ENCODE results near the gene AGPS. TPM values are rescaled to one million over a fixed set of nuclear protein-coding genes. Genes with fewer than 3 reads are reported as not detected.

AGPS gene
- total and polyA plus RNA-seq, 4 experiments from 2014 or later: 13.8 to 29.7 (median 22.9) TPM

GRCh38 chr2:177589186-177589585 lies 196.6 kb downstream of the AGPS start:
- ChIA-PET CTCF (ENCODE audit: partially characterized antibody) (no interaction called here), POLR2A (ENCODE audit: partially characterized antibody) (no interaction called here)
- Histone ChIP-seq H3K27ac (ENCODE audit: low read depth, low read length) (no peak overlapping the region), H3K4me3 (ENCODE audit: low read length in 2 of 2) (no peak overlapping the region), H3K9me3 (ENCODE audit: control insufficient read depth in 1 of 2, low read length in 2 of 2) (no peaks in the 10 kb centered on the region), H3K4me1 (ENCODE audit: insufficient read depth, low read length) (no peaks in the 10 kb centered on the region), H3K27me3 (ENCODE audit: insufficient read depth, low read length) (no peaks in the 10 kb centered on the region), H3K36me3 (ENCODE audit: insufficient read depth, low read length) (no peaks in the 10 kb centered on the region)
- H3K4me1 Mint-ChIP-seq: no peaks in the 10 kb centered on the region
- intact Hi-C loops (cut with micrococcal nuclease): no loop called here
- H3K36me3 Mint-ChIP-seq: no peaks in the 10 kb centered on the region
- H3K9me3 Mint-ChIP-seq: no peaks in the 10 kb centered on the region
- no peak overlapping the region for H3K4me3 Mint-ChIP-seq
- H3K27ac Mint-ChIP-seq: no peak overlapping the region
- H3K27me3 Mint-ChIP-seq: peaks cover 3 to 14% of the 10 kb centered on the region in 2 donors
- DNase-seq: no peak

DNA sequence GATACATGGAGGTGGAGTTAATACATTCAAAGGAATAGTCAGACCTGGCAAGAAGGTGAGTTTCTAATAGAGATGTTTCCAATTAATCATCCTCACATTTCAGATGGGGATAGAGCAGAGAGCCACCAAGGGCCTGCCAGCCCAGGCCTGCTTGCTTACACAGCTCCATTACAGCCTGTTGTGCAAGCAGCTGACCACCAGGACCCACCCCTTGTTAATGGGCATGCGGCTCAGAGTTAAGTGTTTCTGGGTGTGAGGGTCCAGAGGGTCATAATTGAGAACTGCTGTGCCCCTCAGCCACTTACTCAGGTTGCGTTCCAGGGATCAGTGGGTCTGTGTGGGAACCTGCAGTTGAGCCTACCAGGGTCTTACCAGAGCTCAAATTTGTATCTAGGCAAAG lies 199.8 kb downstream of the AGPS start:
- no peak overlapping the region for H3K4me3 Mint-ChIP-seq
- no peaks in the 10 kb centered on the region for H3K4me1 ChIP-seq (ENCODE audit: insufficient read depth, low read length)
- H3K27me3 Mint-ChIP-seq: peaks cover 3 to 14% of the 10 kb centered on the region in 2 donors
- no peaks in the 10 kb centered on the region for H3K36me3 ChIP-seq (ENCODE audit: insufficient read depth, low read length)
- no peak overlapping the region for H3K4me3 ChIP-seq (ENCODE audit: low read length in 2 of 2)
- ChIA-PET CTCF (ENCODE audit: partially characterized antibody) (interaction anchor here (1.0 kb wide), 1 partner anchor 12 kb away, joined by 3 read pairs; no protein-coding TSS in a partner anchor), POLR2A (ENCODE audit: partially characterized antibody) (no interaction called here)
- no peaks in the 10 kb centered on the region for H3K4me1 Mint-ChIP-seq
- H3K9me3 ChIP-seq (ENCODE audit: control insufficient read depth in 1 of 2, low read length in 2 of 2): no peaks in the 10 kb centered on the region
- H3K9me3 Mint-ChIP-seq: no peaks in the 10 kb centered on the region
- H3K27ac Mint-ChIP-seq: no peak overlapping the region
- no peak for DNase-seq
- H3K27ac ChIP-seq (ENCODE audit: low read depth, low read length): no peak overlapping the region
- no peaks in the 10 kb centered on the region for H3K36me3 Mint-ChIP-seq
- intact Hi-C loops (cut with micrococcal nuclease): no loop called here
- H3K27me3 ChIP-seq (ENCODE audit: insufficient read depth, low read length): no peaks in the 10 kb centered on the region

- H3K4me3 ChIP-seq (ENCODE audit: low read length in 2 of 2): no peak overlapping the region
- no peaks in the 10 kb centered on the region for H3K36me3 ChIP-seq (ENCODE audit: insufficient read depth, low read length)
- no peaks in the 10 kb centered on the region for H3K36me3 Mint-ChIP-seq
- peaks cover 5 to 18% of the 10 kb centered on the region in 2 donors for H3K27me3 Mint-ChIP-seq
- no peak overlapping the region for H3K27ac Mint-ChIP-seq
- H3K4me3 Mint-ChIP-seq: no peak overlapping the region
- no peak for DNase-seq
- ChIA-PET POLR2A (ENCODE audit: partially characterized antibody) (no interaction called here), CTCF (ENCODE audit: partially characterized antibody) (interaction anchor here (1.0 kb wide), 1 partner anchor 12 kb away, joined by 3 read pairs; no protein-coding TSS in a partner anchor)
- no peaks in the 10 kb centered on the region for H3K9me3 Mint-ChIP-seq
- intact Hi-C loops (cut with micrococcal nuclease): no loop called here
- H3K9me3 ChIP-seq (ENCODE audit: control insufficient read depth in 1 of 2, low read length in 2 of 2): no peaks in the 10 kb centered on the region
- no peaks in the 10 kb centered on the region for H3K4me1 ChIP-seq (ENCODE audit: insufficient read depth, low read length)
- H3K27ac ChIP-seq (ENCODE audit: low read depth, low read length): no peak overlapping the region
- no peaks in the 10 kb centered on the region for H3K4me1 Mint-ChIP-seq
- no peaks in the 10 kb centered on the region for H3K27me3 ChIP-seq (ENCODE audit: insufficient read depth, low read length)
Measured at GRCh38 chr2:177592945-177593344, 200.4 kb downstream of the AGPS start.

DNA sequence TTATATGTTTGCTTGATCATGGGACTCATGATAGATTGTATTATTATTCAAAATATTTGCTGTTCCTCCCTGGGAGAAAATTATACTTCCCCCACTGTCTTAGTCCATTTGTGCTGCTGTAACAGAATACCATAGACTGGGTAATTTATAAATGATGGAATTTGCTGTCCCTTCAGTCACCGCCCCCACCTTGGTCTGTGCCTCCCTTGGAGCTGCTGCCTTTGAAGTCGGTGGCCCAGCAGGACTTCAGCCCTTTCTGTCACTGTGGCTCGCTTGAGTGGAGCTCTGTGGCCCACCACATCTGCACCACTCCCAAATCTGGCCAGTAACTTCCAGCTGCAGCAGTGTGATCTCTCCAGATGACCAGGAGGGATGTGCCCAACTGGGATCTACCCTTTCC lies 200.8 kb downstream of the AGPS start:
- Mint-ChIP-seq H3K4me1 (no peaks in the 10 kb centered on the region), H3K4me3 (no peak overlapping the region), H3K36me3 (no peaks in the 10 kb centered on the region), H3K9me3 (no peaks in the 10 kb centered on the region), H3K27ac (no peak overlapping the region), H3K27me3 (peaks cover 8 to 22% of the 10 kb centered on the region in 2 donors)
- ChIA-PET POLR2A (ENCODE audit: partially characterized antibody) (no interaction called here), CTCF (ENCODE audit: partially characterized antibody) (interaction anchor here (1.0 kb wide), 1 partner anchor 11 kb away, joined by 3 read pairs; no protein-coding TSS in a partner anchor)
- intact Hi-C loops (cut with micrococcal nuclease): no loop called here
- no peak for DNase-seq
- peaks cover 2% of the 10 kb centered on the region for H3K27me3 ChIP-seq (ENCODE audit: insufficient read depth, low read length)
- no peaks in the 10 kb centered on the region for H3K36me3 ChIP-seq (ENCODE audit: insufficient read depth, low read length)
- H3K4me3 ChIP-seq (ENCODE audit: low read length in 2 of 2): no peak overlapping the region
- no peaks in the 10 kb centered on the region for H3K9me3 ChIP-seq (ENCODE audit: control insufficient read depth in 1 of 2, low read length in 2 of 2)
- H3K27ac ChIP-seq (ENCODE audit: low read depth, low read length): no peak overlapping the region
- no peaks in the 10 kb centered on the region for H3K4me1 ChIP-seq (ENCODE audit: insufficient read depth, low read length)

Other genes with a start within 250 kb of the AGPS start
- 100 to 1,000 TPM; 172 to 175 TPM for gene HNRNPA3, start 180.0 kb upstream of the AGPS start, total RNA-seq
- 10 to 100 TPM; 41.1 to 64.5 TPM for gene HNRNPA3, start 180.0 kb upstream of the AGPS start, polyA plus RNA-seq
- gene NFE2L2, start 128.0 kb upstream of the AGPS start, total RNA-seq: 10 to 100 TPM; 86.9 TPM
- 10 to 100 TPM; 39.6 to 63.6 TPM for gene NFE2L2, start 128.0 kb upstream of the AGPS start, polyA plus RNA-seq

Data from CD4-positive, alpha-beta memory T cell (primary cell).